Measurements from ENCODE around the gene TCF21. TPM values are rescaled to one million over a fixed set of nuclear protein-coding genes. Genes with fewer than 3 reads are reported as not detected.

Gene TCF21
- total RNA-seq, 1 donor from 2014 or later, result not detected

DNA sequence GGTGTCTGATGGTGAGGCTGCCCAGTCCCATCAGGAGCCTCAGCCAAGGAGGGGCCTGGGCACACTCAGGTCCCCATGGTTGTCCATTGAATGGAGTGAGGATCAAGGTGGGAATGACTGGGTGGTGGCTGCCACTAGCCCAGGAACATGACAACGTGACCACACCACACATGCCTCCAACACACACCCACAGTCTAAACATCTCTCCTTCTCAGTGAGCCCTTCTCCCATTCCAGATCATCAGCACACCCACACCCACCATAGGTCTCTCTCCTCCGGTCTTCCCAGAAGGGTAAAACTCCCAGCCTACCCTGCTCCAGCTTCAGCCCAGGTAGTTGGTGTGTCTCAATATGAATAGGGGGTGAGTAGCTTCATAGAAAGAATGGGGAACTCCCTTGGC lies 5.5 kb downstream of the TCF21 start:
- H3K36me3 Mint-ChIP-seq (ENCODE audit: unreplicated experiment), result no peaks in the 10 kb centered on the region
- H3K4me3 Mint-ChIP-seq (ENCODE audit: unreplicated experiment), result peak overlapping the region; percentile 18
- peaks cover 16% of the 10 kb centered on the region for H3K4me1 Mint-ChIP-seq (ENCODE audit: low read depth, unreplicated experiment)
- no peak for DNase-seq
- TF ChIP-seq, protein P1, sequence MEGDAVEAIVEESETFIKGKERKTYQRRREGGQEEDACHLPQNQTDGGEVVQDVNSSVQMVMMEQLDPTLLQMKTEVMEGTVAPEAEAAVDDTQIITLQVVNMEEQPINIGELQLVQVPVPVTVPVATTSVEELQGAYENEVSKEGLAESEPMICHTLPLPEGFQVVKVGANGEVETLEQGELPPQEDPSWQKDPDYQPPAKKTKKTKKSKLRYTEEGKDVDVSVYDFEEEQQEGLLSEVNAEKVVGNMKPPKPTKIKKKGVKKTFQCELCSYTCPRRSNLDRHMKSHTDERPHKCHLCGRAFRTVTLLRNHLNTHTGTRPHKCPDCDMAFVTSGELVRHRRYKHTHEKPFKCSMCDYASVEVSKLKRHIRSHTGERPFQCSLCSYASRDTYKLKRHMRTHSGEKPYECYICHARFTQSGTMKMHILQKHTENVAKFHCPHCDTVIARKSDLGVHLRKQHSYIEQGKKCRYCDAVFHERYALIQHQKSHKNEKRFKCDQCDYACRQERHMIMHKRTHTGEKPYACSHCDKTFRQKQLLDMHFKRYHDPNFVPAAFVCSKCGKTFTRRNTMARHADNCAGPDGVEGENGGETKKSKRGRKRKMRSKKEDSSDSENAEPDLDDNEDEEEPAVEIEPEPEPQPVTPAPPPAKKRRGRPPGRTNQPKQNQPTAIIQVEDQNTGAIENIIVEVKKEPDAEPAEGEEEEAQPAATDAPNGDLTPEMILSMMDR (IDR thresholded peaks at IDR 0.05; ENCODE audit: partially characterized antibody, unreplicated experiment), result no peak
- H3K27me3 Mint-ChIP-seq (ENCODE audit: unreplicated experiment), result peaks cover 36% of the 10 kb centered on the region
- no peak overlapping the region for H3K27ac Mint-ChIP-seq (ENCODE audit: unreplicated experiment)
- H3K9me3 Mint-ChIP-seq (ENCODE audit: unreplicated experiment), result peaks cover 14% of the 10 kb centered on the region

DNA sequence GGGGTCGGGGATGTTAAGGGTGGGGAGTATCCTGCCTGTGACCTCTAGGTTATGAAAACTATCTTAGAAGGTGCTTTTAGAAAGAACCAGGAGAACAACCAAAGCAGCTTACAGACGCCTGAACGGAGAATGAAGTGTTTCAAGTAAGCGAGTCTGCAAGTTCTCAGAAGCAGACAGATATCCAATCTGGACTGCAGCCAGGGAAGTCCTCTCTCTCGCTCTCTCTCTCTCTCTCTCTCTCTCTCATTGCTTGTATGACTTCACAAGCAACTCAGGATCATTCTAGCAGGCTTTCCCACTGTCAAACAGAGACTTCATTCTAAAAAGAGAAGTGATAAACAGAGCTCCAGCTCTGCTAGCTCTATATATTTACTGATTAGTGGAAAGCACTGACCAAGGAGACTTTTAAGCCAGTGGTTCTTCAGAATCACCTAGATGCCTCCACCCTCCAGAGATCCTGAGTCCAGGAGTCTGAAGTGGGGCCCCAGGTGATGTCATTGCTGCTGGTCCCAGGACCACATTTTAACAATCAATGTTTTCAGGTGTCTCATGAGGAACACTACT lies 6.0 kb downstream of the TCF21 start:
- H3K27ac Mint-ChIP-seq (ENCODE audit: unreplicated experiment), result no peak overlapping the region
- peaks cover 16% of the 10 kb centered on the region for H3K4me1 Mint-ChIP-seq (ENCODE audit: low read depth, unreplicated experiment)
- no peak for DNase-seq
- TF ChIP-seq, protein P1 (IDR thresholded peaks at IDR 0.05; ENCODE audit: partially characterized antibody, unreplicated experiment), result no peak
- no peak overlapping the region for H3K4me3 Mint-ChIP-seq (ENCODE audit: unreplicated experiment)
- H3K9me3 Mint-ChIP-seq (ENCODE audit: unreplicated experiment), result peaks cover 14% of the 10 kb centered on the region
- H3K36me3 Mint-ChIP-seq (ENCODE audit: unreplicated experiment), result no peaks in the 10 kb centered on the region
- peaks cover 36% of the 10 kb centered on the region for H3K27me3 Mint-ChIP-seq (ENCODE audit: unreplicated experiment)

DNA sequence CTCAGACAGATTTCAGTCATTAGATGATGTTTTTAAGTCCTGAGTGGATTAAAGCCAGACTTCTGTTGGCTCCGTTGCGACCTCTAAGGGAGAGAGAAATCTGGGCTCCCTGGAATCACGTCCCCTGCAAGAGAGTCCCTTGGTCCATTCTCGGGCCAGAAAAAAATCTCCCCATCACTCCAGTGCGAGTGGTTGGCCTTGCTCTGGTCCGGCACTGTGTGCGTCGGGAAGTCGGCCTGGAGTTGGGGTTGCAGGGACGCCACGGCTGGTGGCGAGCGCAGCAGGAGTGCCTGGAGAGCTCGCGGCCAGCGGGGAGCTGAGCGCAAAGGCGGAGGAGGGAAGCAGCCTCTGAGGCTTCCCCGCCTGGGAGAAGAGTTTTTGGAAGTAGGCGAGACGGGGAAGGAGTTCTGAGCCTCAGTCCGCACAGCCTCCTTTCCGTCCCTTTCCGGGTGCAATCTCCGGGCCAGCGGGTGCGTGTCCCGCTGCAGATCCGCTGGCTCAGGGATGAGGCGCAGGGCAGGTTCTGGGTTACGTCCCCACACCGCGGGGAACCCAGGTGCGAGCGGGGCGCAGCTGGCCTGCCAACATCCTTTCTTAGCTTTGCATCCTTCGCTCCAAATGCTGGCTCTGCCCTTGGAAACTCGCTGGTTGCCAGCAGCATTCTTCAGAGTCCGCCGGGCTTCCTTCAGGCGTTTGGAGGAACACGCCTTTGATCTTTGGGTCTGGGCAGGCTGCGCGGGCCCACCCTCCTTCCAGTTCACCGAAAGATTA lies 6.8 kb downstream of the TCF21 start:
- H3K4me3 Mint-ChIP-seq (ENCODE audit: unreplicated experiment), result peak overlapping the region; percentile 87
- peak; percentile 47 for DNase-seq
- peaks cover 11% of the 10 kb centered on the region for H3K4me1 Mint-ChIP-seq (ENCODE audit: low read depth, unreplicated experiment)
- peaks cover 31% of the 10 kb centered on the region for H3K27me3 Mint-ChIP-seq (ENCODE audit: unreplicated experiment)
- no peak overlapping the region for H3K27ac Mint-ChIP-seq (ENCODE audit: unreplicated experiment)
- H3K36me3 Mint-ChIP-seq (ENCODE audit: unreplicated experiment), result no peaks in the 10 kb centered on the region
- peaks cover 14% of the 10 kb centered on the region for H3K9me3 Mint-ChIP-seq (ENCODE audit: unreplicated experiment)
- TF ChIP-seq, protein P1 (IDR thresholded peaks at IDR 0.05; ENCODE audit: partially characterized antibody, unreplicated experiment), result no peak

DNA sequence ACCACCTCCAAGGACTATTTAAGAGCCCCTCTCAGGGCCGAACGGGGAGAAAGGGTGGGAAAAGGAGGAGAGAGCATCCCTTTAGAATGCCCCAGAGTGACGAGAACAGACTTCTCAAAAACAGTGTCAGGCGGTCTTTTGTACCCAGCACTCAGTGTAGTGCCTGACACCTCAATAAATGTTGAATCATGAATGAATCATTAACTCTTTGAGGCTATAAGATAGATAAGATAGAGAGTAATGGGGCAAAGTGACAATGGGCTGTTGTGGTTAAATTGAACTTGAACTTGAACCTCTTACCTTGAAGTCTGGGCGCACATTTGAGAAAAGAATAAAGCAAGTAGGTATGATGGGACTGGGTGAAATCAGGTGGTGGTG lies 7.4 kb downstream of the TCF21 start:
- H3K4me3 Mint-ChIP-seq (ENCODE audit: unreplicated experiment), result peak overlapping the region; percentile 87
- peaks cover 31% of the 10 kb centered on the region for H3K27me3 Mint-ChIP-seq (ENCODE audit: unreplicated experiment)
- no peak for DNase-seq
- H3K27ac Mint-ChIP-seq (ENCODE audit: unreplicated experiment), result no peak overlapping the region
- no peaks in the 10 kb centered on the region for H3K36me3 Mint-ChIP-seq (ENCODE audit: unreplicated experiment)
- TF ChIP-seq, protein P1 (IDR thresholded peaks at IDR 0.05; ENCODE audit: partially characterized antibody, unreplicated experiment), result no peak
- H3K4me1 Mint-ChIP-seq (ENCODE audit: low read depth, unreplicated experiment), result peaks cover 8% of the 10 kb centered on the region
- H3K9me3 Mint-ChIP-seq (ENCODE audit: unreplicated experiment), result peaks cover 14% of the 10 kb centered on the region

DNA sequence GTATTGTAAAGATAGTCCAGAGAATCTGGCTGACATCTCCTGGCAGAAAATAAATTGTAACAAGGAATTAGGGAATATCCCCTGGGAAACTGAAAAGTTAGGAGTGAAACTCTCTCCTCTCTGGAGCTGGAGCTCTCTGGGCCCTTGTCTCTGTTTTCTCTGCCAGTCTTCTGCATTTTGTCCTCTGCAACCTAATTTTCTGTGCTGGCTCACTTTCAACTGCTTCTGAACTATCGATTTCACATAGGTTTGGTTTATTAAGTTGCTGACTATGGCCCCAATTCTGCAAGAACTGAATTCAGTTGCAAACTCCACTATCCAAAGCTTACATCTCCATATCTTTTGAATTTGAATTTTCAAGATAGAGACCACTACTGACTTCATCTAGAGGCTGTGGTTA lies 9.3 kb downstream of the TCF21 start:
- Mint-ChIP-seq H3K9me3 (ENCODE audit: unreplicated experiment) (peaks cover 9% of the 10 kb centered on the region), H3K4me1 (ENCODE audit: low read depth, unreplicated experiment) (peaks cover 6% of the 10 kb centered on the region), H3K27ac (ENCODE audit: unreplicated experiment) (no peak overlapping the region), H3K4me3 (ENCODE audit: unreplicated experiment) (no peak overlapping the region), H3K27me3 (ENCODE audit: unreplicated experiment) (peaks cover 28% of the 10 kb centered on the region), H3K36me3 (ENCODE audit: unreplicated experiment) (no peaks in the 10 kb centered on the region)
- DNase-seq, result no peak
- TF ChIP-seq, protein P1 (IDR thresholded peaks at IDR 0.05; ENCODE audit: partially characterized antibody, unreplicated experiment), result no peak

All from glutamatergic neuron (in vitro differentiated cells).